PC-9 (cell line): ENCODE measurements around the gene MYO7B. TPM values are rescaled to one million over a fixed set of nuclear protein-coding genes. Genes with fewer than 3 reads are reported as not detected.

ENCODE experiments used
- BruUV-seq: library from RNA; stranded (reverse); fragments of 400-500 nt; replicated peaks from 2 replicates; lab custom pipeline; 2021; lab: Mats Ljungman, UMichigan
- CTCF ChIA-PET: fragments of 300-600 bp; sonication (Branson Sonifier 250); formaldehyde crosslinking; loops from one replicate; lab custom pipeline; 2022; ENCODE audit warnings: antibody characterized with exemption; lab: Charles Lee
- POLR2A ChIA-PET: fragments of 300-600 bp; sonication (Branson Sonifier 250); formaldehyde crosslinking; loops from one replicate; lab custom pipeline; 2022; ENCODE audit warnings: antibody characterized with exemption; ENCODE audit not compliant: unreplicated experiment; lab: Charles Lee
- DNase-seq, 2 experiments: peaks; one replicate each; pipeline versions ENCODE4 v3.0.0 to v3.0.0-alpha.2; 2015 to 2022; ENCODE audit warnings: mixed read lengths in 1 of 2
- H2AFZ ChIP-seq: fragments of 200-600 bp; sonication (generic); 2 replicates; pipeline ENCODE4 v1.8.1; 2017; ENCODE audit warnings: antibody characterized with exemption
- H3F3A ChIP-seq: fragments of 200-600 bp; sonication (generic); 2 replicates; pipeline ENCODE4 v1.8.1; 2017; ENCODE audit warnings: antibody characterized with exemption, mild to moderate bottlenecking, low read depth; ENCODE audit not compliant: insufficient read depth
- H3K27ac ChIP-seq: fragments of 200-600 bp; sonication (generic); 2 replicates; pipeline ENCODE4 v1.6.1; 2016; ENCODE audit warnings: mixed run types
- H3K27me3 ChIP-seq: fragments of 200-600 bp; sonication (generic); 2 replicates; pipeline ENCODE4 v1.6.1; 2016; ENCODE audit warnings: low read depth, mixed run types; ENCODE audit not compliant: insufficient read depth
- H3K36me3 ChIP-seq: fragments of 200-600 bp; sonication (generic); 2 replicates; pipeline ENCODE4 v1.6.1; 2016; ENCODE audit warnings: low read depth, mixed run types
- H3K4me1 ChIP-seq: fragments of 200-600 bp; sonication (generic); replicated peaks from 2 replicates; pipeline ENCODE4 v1.6.1; 2016; ENCODE audit warnings: mixed run types; ENCODE audit not compliant: insufficient read depth
- H3K4me2 ChIP-seq: fragments of 200-600 bp; sonication (generic); 2 replicates; pipeline ENCODE4 v1.6.1; 2017; ENCODE audit warnings: mixed run types
- H3K4me3 ChIP-seq: fragments of 200-600 bp; sonication (generic); 2 replicates; pipeline ENCODE4 v1.6.1; 2016; ENCODE audit warnings: mixed run types
- H3K79me2 ChIP-seq: fragments of 200-600 bp; sonication (generic); 2 replicates; pipeline ENCODE4 v1.6.1; 2017; ENCODE audit warnings: low read depth, mixed run types
- H3K9me2 ChIP-seq: fragments of 200-600 bp; sonication (generic); 2 replicates; pipeline ENCODE4 v1.8.1; 2017; ENCODE audit warnings: mild to moderate bottlenecking; ENCODE audit not compliant: insufficient read depth
- H3K9me3 ChIP-seq: fragments of 200-600 bp; sonication (generic); 2 replicates; pipeline ENCODE4 v1.8.1; 2016; ENCODE audit warnings: low read depth; ENCODE audit not compliant: insufficient read depth
- H4K20me1 ChIP-seq: fragments of 200-600 bp; sonication (generic); 2 replicates; pipeline ENCODE4 v1.8.1; 2017; ENCODE audit not compliant: insufficient read depth
- EZH2 ChIP-seq: fragments of 200-600 bp; sonication (generic); IDR thresholded peaks from 2 replicates; pipeline ENCODE4 v1.8.0; 2017; ENCODE audit warnings: antibody characterized with exemption, low read depth
- intact Hi-C: fragments of 100-400 bp; cut with micrococcal nuclease; formaldehyde crosslinking; loops from one replicate; pipeline ENCODE4 v1.10.0; 2022; ENCODE audit not compliant: unreplicated experiment
- total RNA-seq: library from RNA; stranded (reverse); gene quantifications from 2 replicates; pipeline ENCODE4 v1.2.3, GENCODE V29; 2021
- TF ChIP-seq, protein P1 (sequence below): fragments of 200-600 bp; sonication (generic); conservative IDR thresholded peaks from 2 replicates; pipeline ENCODE4 v1.6.1; 2017; ENCODE audit warnings: mixed run types, antibody characterized with exemption, mild to moderate bottlenecking, moderate library complexity

The MYO7B gene
- total RNA-seq, 1 experiment from 2014 or later, result not detected

DNA sequence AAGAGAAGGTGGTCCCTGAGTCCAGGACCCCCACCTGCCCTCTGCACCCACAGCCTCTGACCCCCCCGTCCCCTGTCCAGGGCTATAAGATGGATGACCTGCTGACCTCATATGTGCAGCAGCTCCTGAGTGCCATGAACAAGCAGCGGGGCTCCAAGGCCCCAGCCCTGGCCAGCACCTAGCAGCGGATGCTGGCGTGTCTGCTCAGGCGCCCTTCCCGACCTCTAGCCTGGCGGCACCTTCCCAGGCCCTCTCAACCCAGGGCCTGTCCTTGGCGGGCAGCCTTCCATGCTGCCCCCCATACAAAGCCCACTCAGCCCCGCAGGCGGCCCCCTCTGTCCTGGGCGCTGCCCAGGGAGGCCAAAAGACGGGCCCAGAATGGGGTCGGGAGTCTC is 101.8 kb downstream of the MYO7B start:
- TF ChIP-seq EZH2, result no peak
- TF ChIP-seq, protein P1, sequence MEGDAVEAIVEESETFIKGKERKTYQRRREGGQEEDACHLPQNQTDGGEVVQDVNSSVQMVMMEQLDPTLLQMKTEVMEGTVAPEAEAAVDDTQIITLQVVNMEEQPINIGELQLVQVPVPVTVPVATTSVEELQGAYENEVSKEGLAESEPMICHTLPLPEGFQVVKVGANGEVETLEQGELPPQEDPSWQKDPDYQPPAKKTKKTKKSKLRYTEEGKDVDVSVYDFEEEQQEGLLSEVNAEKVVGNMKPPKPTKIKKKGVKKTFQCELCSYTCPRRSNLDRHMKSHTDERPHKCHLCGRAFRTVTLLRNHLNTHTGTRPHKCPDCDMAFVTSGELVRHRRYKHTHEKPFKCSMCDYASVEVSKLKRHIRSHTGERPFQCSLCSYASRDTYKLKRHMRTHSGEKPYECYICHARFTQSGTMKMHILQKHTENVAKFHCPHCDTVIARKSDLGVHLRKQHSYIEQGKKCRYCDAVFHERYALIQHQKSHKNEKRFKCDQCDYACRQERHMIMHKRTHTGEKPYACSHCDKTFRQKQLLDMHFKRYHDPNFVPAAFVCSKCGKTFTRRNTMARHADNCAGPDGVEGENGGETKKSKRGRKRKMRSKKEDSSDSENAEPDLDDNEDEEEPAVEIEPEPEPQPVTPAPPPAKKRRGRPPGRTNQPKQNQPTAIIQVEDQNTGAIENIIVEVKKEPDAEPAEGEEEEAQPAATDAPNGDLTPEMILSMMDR, result no peak
- POLR2A ChIA-PET, result interaction anchor here (0.5 to 0.9 kb wide), 3 partner anchors 63 to 419 kb away, joined by 3 to 7 read pairs (median 6); partner anchors contain the start of gene IWS1
- Histone ChIP-seq H4K20me1 (no peaks in the 10 kb centered on the region), H3K4me3 (no peak overlapping the region), H2AFZ (no peak overlapping the region), H3K4me1 (peaks cover 25% of the 10 kb centered on the region), H3K9me2 (no peaks in the 10 kb centered on the region), H3K27ac (peak overlapping the region; percentile 74), H3K27me3 (no peaks in the 10 kb centered on the region), H3F3A (peaks cover 11% of the 10 kb centered on the region; the same call in 1 of the 2 replicates), H3K9me3 (no peaks in the 10 kb centered on the region), H3K79me2 (no peaks in the 10 kb centered on the region), H3K4me2 (peak overlapping the region; percentile 54), H3K36me3 (no peaks in the 10 kb centered on the region)
- CTCF ChIA-PET, result interaction anchor here (0.7 to 1.3 kb wide), 2 partner anchors 46 to 355 kb away, joined by 5 to 9 read pairs; no protein-coding TSS in a partner anchor
- DNase-seq, result no peak
- intact Hi-C loops, result no loop called here
- TSS peak; percentile 86 for BruUV-seq

GRCh38 chr2:127637725-127638252 is 102.3 kb downstream of the MYO7B start:
- intact Hi-C loops, result no loop called here
- ChIA-PET POLR2A (interaction anchor here (0.5 to 0.9 kb wide), 3 partner anchors 63 to 420 kb away, joined by 3 to 7 read pairs (median 6); partner anchors contain the start of gene IWS1), CTCF (interaction anchor here (0.7 to 1.3 kb wide), 2 partner anchors 47 to 355 kb away, joined by 5 to 9 read pairs; no protein-coding TSS in a partner anchor)
- Histone ChIP-seq H3K27me3 (no peaks in the 10 kb centered on the region), H3K4me1 (peaks cover 25% of the 10 kb centered on the region), H3K27ac (peak overlapping the region; percentile 74), H3F3A (peaks cover 11% of the 10 kb centered on the region; the same call in 1 of the 2 replicates), H4K20me1 (no peaks in the 10 kb centered on the region), H3K9me2 (no peaks in the 10 kb centered on the region), H3K9me3 (no peaks in the 10 kb centered on the region), H3K36me3 (no peaks in the 10 kb centered on the region), H3K4me2 (peak overlapping the region; percentile 54), H2AFZ (no peak overlapping the region), H3K79me2 (no peaks in the 10 kb centered on the region), H3K4me3 (no peak overlapping the region)
- TF ChIP-seq, protein P1, result no peak
- TF ChIP-seq EZH2, result no peak
- peak; percentile 80 to 83 for DNase-seq
- BruUV-seq, result no TSS peak

DNA sequence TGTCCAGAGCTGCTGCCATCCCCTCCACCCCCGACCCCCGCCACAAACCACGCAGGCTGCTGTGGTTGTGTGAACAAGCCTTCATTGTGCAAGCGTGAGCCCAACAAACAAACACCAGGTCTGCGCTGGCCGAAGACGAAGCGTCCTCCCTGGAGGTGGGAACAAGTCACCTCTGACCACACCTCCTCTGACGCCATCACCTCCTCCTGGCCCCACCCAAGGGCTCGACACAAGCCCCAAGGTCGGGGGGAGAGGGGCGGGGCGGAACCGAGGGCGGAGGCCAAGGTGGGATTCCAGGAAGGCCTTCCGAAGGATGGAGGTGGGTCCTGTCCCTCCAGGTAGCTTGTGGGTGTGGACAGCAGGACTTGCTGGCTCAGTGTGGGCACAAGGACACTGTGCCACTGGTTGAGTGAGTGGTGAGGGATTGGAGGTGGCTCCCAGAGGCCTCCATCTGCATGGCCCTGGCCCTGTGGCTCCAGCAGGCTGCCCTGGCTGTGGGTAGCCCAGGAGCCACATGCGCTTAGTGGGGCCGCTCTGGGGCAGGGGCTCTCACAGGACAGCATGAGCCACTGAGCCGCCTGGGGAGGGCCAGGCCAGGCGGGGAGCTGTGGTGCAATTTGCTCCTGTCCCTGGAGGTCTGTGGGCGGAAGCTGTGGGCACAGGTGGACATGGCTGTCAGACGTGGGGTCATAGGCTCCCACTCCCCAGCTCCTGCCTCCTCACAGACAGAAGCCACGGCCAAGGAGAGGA is 103.1 kb downstream of the MYO7B start:
- POLR2A ChIA-PET, result no interaction called here
- H3K27me3 ChIP-seq, result no peaks in the 10 kb centered on the region
- BruUV-seq, result no TSS peak
- TF ChIP-seq, protein P1, result no peak
- TF ChIP-seq EZH2, result no peak
- H3K4me3 ChIP-seq, result no peak overlapping the region
- H3K4me1 ChIP-seq, result peaks cover 25% of the 10 kb centered on the region
- intact Hi-C loops, result no loop called here
- no peak overlapping the region for H2AFZ ChIP-seq
- peak overlapping the region; percentile 54 for H3K4me2 ChIP-seq
- CTCF ChIA-PET, result interaction anchor here (1.3 kb wide), 1 partner anchor 47 kb away, joined by 5 read pairs; no protein-coding TSS in a partner anchor
- H3K36me3 ChIP-seq, result no peaks in the 10 kb centered on the region
- H3K27ac ChIP-seq, result peak overlapping the region; percentile 74
- no peaks in the 10 kb centered on the region for H3K9me2 ChIP-seq
- H4K20me1 ChIP-seq, result no peaks in the 10 kb centered on the region
- peak; percentile 57 to 80 for DNase-seq
- peaks cover 11% of the 10 kb centered on the region; the same call in 1 of the 2 replicates for H3F3A ChIP-seq
- no peaks in the 10 kb centered on the region for H3K79me2 ChIP-seq
- H3K9me3 ChIP-seq, result no peaks in the 10 kb centered on the region
